K562 (cell line): ENCODE results near the gene ZC3H10. TPM values are rescaled to one million over a fixed set of nuclear protein-coding genes. Genes with fewer than 3 reads are reported as not detected.

Source experiments
- BMI1 ChIP-seq: fragments of 150-350 bp; IDR thresholded peaks from 2 replicates; pipeline ENCODE4 v1.6.1; 2014; ENCODE audit warnings: low read length
- C11orf30 ChIP-seq: fragments of 450-650 bp; IDR thresholded peaks from 2 replicates; pipeline ENCODE4 v1.6.1; 2016; ENCODE audit warnings: low read depth, mild to moderate bottlenecking
- CBX2 ChIP-seq: fragments of 200-600 bp; sonication (generic); IDR thresholded peaks from one replicate; pipeline ENCODE4 v1.6.1; 2012; ENCODE audit warnings: mild to moderate bottlenecking, low read length, inconsistent platforms; ENCODE audit not compliant: insufficient read depth, poor library complexity, severe bottlenecking
- EP300 ChIP-seq: IDR thresholded peaks from 2 replicates; pipeline ENCODE4 v1.6.1; 2012; ENCODE audit warnings: low read length, improper control_type of control experiment
- EP400 ChIP-seq: fragments of 450-650 bp; IDR thresholded peaks from 2 replicates; pipeline ENCODE4 v1.6.1; 2017; ENCODE audit warnings: antibody characterized with exemption, mild to moderate bottlenecking, moderate library complexity
- FOXA1 ChIP-seq: fragments of 450-650 bp; IDR thresholded peaks from 2 replicates; pipeline ENCODE4 v1.6.1; 2016; ENCODE audit warnings: mild to moderate bottlenecking, borderline replicate concordance
- FOXK2 ChIP-seq, 2 experiments: fragments of 450-650 bp; IDR thresholded peaks in 1 of 2; conservative IDR thresholded peaks in 1 of 2; 2 replicates each; pipeline ENCODE4 v1.6.1; 2016; ENCODE audit warnings: low read depth in 2 of 2, mild to moderate bottlenecking in 1 of 2
- MAZ ChIP-seq, 2 experiments: fragments of 450-650 bp in 1 of 2; sonication (generic) in 1 of 2; formaldehyde crosslinking; IDR thresholded peaks in 1 of 2; conservative IDR thresholded peaks in 1 of 2; 2 replicates each; pipeline versions ENCODE4 v1.4.0 to v1.5.0; 2020; ENCODE audit warnings: mild to moderate bottlenecking in 1 of 2, missing genetic modification reagents in 1 of 2
- NFIC ChIP-seq: fragments of 450-650 bp; IDR thresholded peaks from 2 replicates; pipeline ENCODE4 v1.6.1; 2017; ENCODE audit warnings: mild to moderate bottlenecking, inconsistent platforms
- NONO ChIP-seq, 2 experiments: fragments of 200-400 bp in 1 of 2; fragments of 450-650 bp in 1 of 2; formaldehyde crosslinking in 1 of 2; IDR thresholded peaks; 2 replicates each; pipeline ENCODE4 v1.6.1; 2017; ENCODE audit warnings: low read depth in 2 of 2, mild to moderate bottlenecking in 2 of 2, moderate library complexity in 2 of 2, low read length in 1 of 2
- PCBP1 ChIP-seq: fragments of 200-400 bp; formaldehyde crosslinking; IDR thresholded peaks from 2 replicates; pipeline ENCODE4 v1.6.1; 2018; ENCODE audit warnings: mild to moderate bottlenecking, low read depth, low read length; ENCODE audit not compliant: poor library complexity, severe bottlenecking
- PML ChIP-seq: IDR thresholded peaks from 2 replicates; pipeline ENCODE4 v1.6.1; 2012; ENCODE audit warnings: low read length, inconsistent platforms
- RBFOX2 ChIP-seq: fragments of 200-400 bp; formaldehyde crosslinking; IDR thresholded peaks from 2 replicates; pipeline ENCODE4 v1.6.1; 2017; ENCODE audit warnings: low read depth, mild to moderate bottlenecking, low read length, moderate library complexity
- SMAD1 ChIP-seq: fragments of 150-350 bp; IDR thresholded peaks from 2 replicates; pipeline ENCODE4 v1.6.1; 2014; ENCODE audit warnings: low read length, low read depth; ENCODE audit not compliant: partially characterized antibody
- SNIP1 ChIP-seq: fragments of 450-650 bp; IDR thresholded peaks from 2 replicates; pipeline ENCODE4 v1.7.1; 2017; ENCODE audit warnings: low read depth, mild to moderate bottlenecking
- SRSF3 ChIP-seq: fragments of 200-400 bp; formaldehyde crosslinking; IDR thresholded peaks from 2 replicates; pipeline ENCODE4 v1.6.1; 2016; ENCODE audit warnings: mild to moderate bottlenecking, low read length, moderate library complexity; ENCODE audit not compliant: insufficient read depth
- TCF7 ChIP-seq: sonication (generic); IDR thresholded peaks from 2 replicates; pipeline ENCODE4 v1.6.1; 2016; ENCODE audit warnings: antibody characterized with exemption, borderline replicate concordance
- TCFL5 ChIP-seq: fragments of 250-450 bp; sonication (Bioruptor Pico); conservative IDR thresholded peaks from 2 replicates; pipeline ENCODE4 v1.6.1; 2021; ENCODE audit warnings: mild to moderate bottlenecking, moderate library complexity, matching md5 sums
- TGIF2 ChIP-seq: sonication (generic); formaldehyde crosslinking; IDR thresholded peaks from 2 replicates; pipeline ENCODE4 v1.8.1; 2022; ENCODE audit warnings: mild to moderate bottlenecking, missing genetic modification reagents, moderate library complexity
- ZBED1 ChIP-seq: IDR thresholded peaks from 2 replicates; pipeline ENCODE4 v1.6.1; 2014
- ZNF134 ChIP-seq: fragments of 250-450 bp; sonication (Bioruptor Pico); conservative IDR thresholded peaks from 2 replicates; pipeline ENCODE4 v1.4.0; 2020
- ZNF24 ChIP-seq: fragments of 450-650 bp; IDR thresholded peaks from 2 replicates; pipeline ENCODE4 v1.6.1; 2016
- ZNF354B ChIP-seq: fragments of 250-450 bp; sonication (Bioruptor Pico); IDR thresholded peaks from 2 replicates; pipeline ENCODE4 v1.4.0; 2020
- ZNF561 ChIP-seq: fragments of 450-650 bp; formaldehyde crosslinking; conservative IDR thresholded peaks from 2 replicates; pipeline ENCODE4 v1.4.0; 2020; ENCODE audit warnings: mild to moderate bottlenecking, moderate library complexity
- polyA plus RNA-seq, 8 experiments: library from polyadenylated mRNA; depleted of rRNA in 4 of 8; stranded (reverse) in 5 of 8; unstranded in 3 of 8; fragments of >200 nt; fragmentation: Nextera tagmentation in 2 of 8; fragmentation: Illumina TruSeq in 1 of 8; extraction: Ambion mirVana in 2 of 8; extraction: Trizol in 1 of 8; gene quantifications; 2 replicates each; pipeline versions ENCODE4 v1.2.1 to v1.2.3, GENCODE V29; 2011 to 2014; ENCODE audit warnings: inconsistent platforms in 1 of 8, missing spikeins in 1 of 8
- total RNA-seq, 7 experiments: library from RNA; depleted of rRNA in 6 of 7; stranded (reverse); fragments of >200 nt in 6 of 7; fragmentation: Illumina TruSeq in 2 of 7; extraction: Trizol in 2 of 7; gene quantifications; 2 replicates each; pipeline versions ENCODE4 v1.2.1 to v1.2.3, GENCODE V29; 2011 to 2021; ENCODE audit warnings: low replicate concordance in 1 of 7
- TF ChIP-seq, protein P1 (sequence below): fragments of 450-650 bp; formaldehyde crosslinking; IDR thresholded peaks from 2 replicates; pipeline ENCODE4 v1.4.0; 2020; ENCODE audit warnings: mild to moderate bottlenecking
- TF ChIP-seq, protein P2 (sequence below): sonication (generic); formaldehyde crosslinking; IDR thresholded peaks from 2 replicates; pipeline ENCODE4 v1.8.1; 2023; ENCODE audit warnings: mild to moderate bottlenecking, missing genetic modification reagents
- TF ChIP-seq, protein P3 (sequence below): sonication (generic); formaldehyde crosslinking; IDR thresholded peaks from 2 replicates; pipeline ENCODE4 v1.8.0; 2022; ENCODE audit warnings: mild to moderate bottlenecking, low read depth, missing genetic modification reagents
- TF ChIP-seq, protein P4 (sequence below), 2 experiments: fragments of 450-650 bp in 1 of 2; sonication (generic) in 1 of 2; formaldehyde crosslinking in 1 of 2; IDR thresholded peaks in 1 of 2; conservative IDR thresholded peaks in 1 of 2; 2 replicates each; pipeline versions ENCODE4 v1.6.1 to v1.8.1; 2016 to 2023; ENCODE audit warnings: mild to moderate bottlenecking in 2 of 2, moderate library complexity in 2 of 2, inconsistent platforms in 1 of 2, missing genetic modification reagents in 1 of 2

ZC3H10 gene
- total and polyA plus RNA-seq, 9 of the 15 experiments (the other 6 are each of a cell fraction or from before 2014, with no cell fraction given), result 0.31 to 4.1 (median 1.6) TPM

DNA sequence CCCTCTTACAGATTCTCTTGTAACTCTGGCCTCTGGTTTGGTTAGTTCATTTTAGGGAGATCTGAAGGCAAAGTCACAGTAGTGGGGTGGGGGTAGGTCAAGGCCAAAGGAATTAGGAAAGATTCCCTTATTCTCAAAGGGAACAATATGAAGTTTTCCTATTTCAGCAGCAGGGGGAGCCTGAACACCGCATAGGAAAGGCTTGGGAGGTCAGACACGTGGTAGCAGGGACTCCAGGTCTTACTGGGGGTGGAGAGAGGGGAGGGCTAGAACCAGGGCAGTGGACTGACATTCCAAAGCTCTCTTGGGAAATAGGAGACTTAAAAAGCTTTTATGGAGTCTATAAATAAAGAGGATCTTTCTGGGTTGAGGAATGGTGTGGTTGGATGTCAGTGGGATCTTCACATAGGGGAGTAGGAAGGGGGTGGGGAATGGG is 1.3 kb downstream of the ZC3H10 start (continued):
- TF ChIP-seq FOXK2 (conservative IDR thresholded peaks at IDR 0.05 in 1 of 2, IDR thresholded peaks at IDR 0.05 in 1 of 2; ENCODE audit: low read depth in 2 of 2), result peak; percentile 40 to 55; a peak in 3 of 4 replicates
- no peak for TF ChIP-seq PML
- no peak for TF ChIP-seq SMAD1
- TF ChIP-seq TCF7, result no peak
- peak; percentile 43 to 69; a peak in 2 of 4 replicates for TF ChIP-seq MAZ (CRISPR knock-in tag; conservative IDR thresholded peaks at IDR 0.05 in 1 of 2, IDR thresholded peaks at IDR 0.05 in 1 of 2)
- TF ChIP-seq NFIC, result no peak; the same call in 1 of the 2 replicates
- no peak for TF ChIP-seq BMI1
- TF ChIP-seq, protein P1, sequence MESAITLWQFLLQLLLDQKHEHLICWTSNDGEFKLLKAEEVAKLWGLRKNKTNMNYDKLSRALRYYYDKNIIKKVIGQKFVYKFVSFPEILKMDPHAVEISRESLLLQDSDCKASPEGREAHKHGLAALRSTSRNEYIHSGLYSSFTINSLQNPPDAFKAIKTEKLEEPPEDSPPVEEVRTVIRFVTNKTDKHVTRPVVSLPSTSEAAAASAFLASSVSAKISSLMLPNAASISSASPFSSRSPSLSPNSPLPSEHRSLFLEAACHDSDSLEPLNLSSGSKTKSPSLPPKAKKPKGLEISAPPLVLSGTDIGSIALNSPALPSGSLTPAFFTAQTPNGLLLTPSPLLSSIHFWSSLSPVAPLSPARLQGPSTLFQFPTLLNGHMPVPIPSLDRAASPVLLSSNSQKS, result no peak
- TF ChIP-seq ZNF561 (CRISPR knock-in tag), result no peak
- no peak for TF ChIP-seq ZNF354B (CRISPR knock-in tag)
- no peak for TF ChIP-seq TCFL5 (CRISPR knock-in tag)
- no peak for TF ChIP-seq ZNF24
- TF ChIP-seq ZNF134 (CRISPR knock-in tag), result no peak
- no peak for TF ChIP-seq SNIP1
- TF ChIP-seq, protein P2, sequence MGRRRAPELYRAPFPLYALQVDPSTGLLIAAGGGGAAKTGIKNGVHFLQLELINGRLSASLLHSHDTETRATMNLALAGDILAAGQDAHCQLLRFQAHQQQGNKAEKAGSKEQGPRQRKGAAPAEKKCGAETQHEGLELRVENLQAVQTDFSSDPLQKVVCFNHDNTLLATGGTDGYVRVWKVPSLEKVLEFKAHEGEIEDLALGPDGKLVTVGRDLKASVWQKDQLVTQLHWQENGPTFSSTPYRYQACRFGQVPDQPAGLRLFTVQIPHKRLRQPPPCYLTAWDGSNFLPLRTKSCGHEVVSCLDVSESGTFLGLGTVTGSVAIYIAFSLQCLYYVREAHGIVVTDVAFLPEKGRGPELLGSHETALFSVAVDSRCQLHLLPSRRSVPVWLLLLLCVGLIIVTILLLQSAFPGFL (CRISPR knock-in tag), result no peak
- TF ChIP-seq, protein P3, sequence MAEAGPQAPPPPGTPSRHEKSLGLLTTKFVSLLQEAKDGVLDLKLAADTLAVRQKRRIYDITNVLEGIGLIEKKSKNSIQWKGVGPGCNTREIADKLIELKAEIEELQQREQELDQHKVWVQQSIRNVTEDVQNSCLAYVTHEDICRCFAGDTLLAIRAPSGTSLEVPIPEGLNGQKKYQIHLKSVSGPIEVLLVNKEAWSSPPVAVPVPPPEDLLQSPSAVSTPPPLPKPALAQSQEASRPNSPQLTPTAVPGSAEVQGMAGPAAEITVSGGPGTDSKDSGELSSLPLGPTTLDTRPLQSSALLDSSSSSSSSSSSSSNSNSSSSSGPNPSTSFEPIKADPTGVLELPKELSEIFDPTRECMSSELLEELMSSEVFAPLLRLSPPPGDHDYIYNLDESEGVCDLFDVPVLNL (CRISPR knock-in tag), result no peak
- TF ChIP-seq PCBP1, result no peak
- no peak for TF ChIP-seq NONO (IDR thresholded peaks at IDR 0.05; ENCODE audit: low read depth in 2 of 2, low read length in 1 of 2)
- peak; percentile 89 for TF ChIP-seq EP400
- TF ChIP-seq SRSF3, result no peak
- TF ChIP-seq FOXA1, result no peak
- no peak for TF ChIP-seq ZBED1
- TF ChIP-seq C11orf30, result no peak
- TF ChIP-seq CBX2, result no peak
- TF ChIP-seq, protein P4, sequence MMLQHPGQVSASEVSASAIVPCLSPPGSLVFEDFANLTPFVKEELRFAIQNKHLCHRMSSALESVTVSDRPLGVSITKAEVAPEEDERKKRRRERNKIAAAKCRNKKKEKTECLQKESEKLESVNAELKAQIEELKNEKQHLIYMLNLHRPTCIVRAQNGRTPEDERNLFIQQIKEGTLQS (IDR thresholded peaks at IDR 0.05), result no peak
- TF ChIP-seq, protein P4 (CRISPR knock-in tag; conservative IDR thresholded peaks at IDR 0.05), result no peak
- no peak for TF ChIP-seq TGIF2 (CRISPR knock-in tag)
- TF ChIP-seq RBFOX2, result no peak
- 0 out of 2 replicates have a peak, but pooled peaks have one; percentile 9 for TF ChIP-seq EP300
